Breast epithelium (tissue), 3 donors: ENCODE results near the gene TRIM33.

ENCODE experiments used
- POLR2A ChIP-seq: fragments of 450-650 bp; IDR thresholded peaks from one replicate; pipeline ENCODE4 v1.6.1; 2016; ENCODE audit warnings: antibody characterized with exemption, mild to moderate bottlenecking, moderate library complexity
- TF ChIP-seq, protein P1 (sequence below), 3 donors: fragments of 450-650 bp; IDR thresholded peaks; one replicate each; pipeline ENCODE4 v1.5.1; 2016 to 2017; ENCODE audit warnings: antibody characterized with exemption in 3 of 3, mild to moderate bottlenecking in 3 of 3, moderate library complexity in 3 of 3

DNA sequence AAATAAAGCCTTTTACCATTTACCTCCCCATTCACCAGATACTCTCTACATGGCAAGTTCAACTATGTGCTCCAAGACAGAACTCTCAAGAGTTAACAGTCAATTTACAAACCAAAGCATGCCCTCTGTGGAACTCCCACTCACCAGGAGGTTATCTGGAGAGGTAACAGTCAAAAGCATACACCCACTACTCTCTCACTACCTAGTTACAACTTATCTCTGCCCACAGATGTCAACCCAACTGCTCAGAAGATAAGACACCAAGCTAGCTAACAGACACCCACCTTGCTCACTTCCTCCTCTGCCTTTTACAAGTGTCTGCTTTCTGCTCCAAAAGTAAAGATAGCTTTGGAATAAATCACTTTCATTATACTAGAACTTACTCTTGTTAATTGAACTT, 131.0 kb downstream of the TRIM33 start:
- TF ChIP-seq, protein P1, sequence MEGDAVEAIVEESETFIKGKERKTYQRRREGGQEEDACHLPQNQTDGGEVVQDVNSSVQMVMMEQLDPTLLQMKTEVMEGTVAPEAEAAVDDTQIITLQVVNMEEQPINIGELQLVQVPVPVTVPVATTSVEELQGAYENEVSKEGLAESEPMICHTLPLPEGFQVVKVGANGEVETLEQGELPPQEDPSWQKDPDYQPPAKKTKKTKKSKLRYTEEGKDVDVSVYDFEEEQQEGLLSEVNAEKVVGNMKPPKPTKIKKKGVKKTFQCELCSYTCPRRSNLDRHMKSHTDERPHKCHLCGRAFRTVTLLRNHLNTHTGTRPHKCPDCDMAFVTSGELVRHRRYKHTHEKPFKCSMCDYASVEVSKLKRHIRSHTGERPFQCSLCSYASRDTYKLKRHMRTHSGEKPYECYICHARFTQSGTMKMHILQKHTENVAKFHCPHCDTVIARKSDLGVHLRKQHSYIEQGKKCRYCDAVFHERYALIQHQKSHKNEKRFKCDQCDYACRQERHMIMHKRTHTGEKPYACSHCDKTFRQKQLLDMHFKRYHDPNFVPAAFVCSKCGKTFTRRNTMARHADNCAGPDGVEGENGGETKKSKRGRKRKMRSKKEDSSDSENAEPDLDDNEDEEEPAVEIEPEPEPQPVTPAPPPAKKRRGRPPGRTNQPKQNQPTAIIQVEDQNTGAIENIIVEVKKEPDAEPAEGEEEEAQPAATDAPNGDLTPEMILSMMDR (IDR thresholded peaks at IDR 0.05): no peak
- TF ChIP-seq POLR2A: no peak
